Body of pancreas (tissue), 4 donors: ENCODE measurements around the gene CFAP46.

Experiments used
- CTCF ChIP-seq, 7 experiments: fragments of 450-650 bp in 4 of 7; fragments of 200-600 bp in 3 of 7; sonication (generic) in 3 of 7; IDR thresholded peaks; one replicate each; pipeline ENCODE4 v1.5.1; 2016 to 2019; ENCODE audit warnings: antibody characterized with exemption in 7 of 7
- POLR2A ChIP-seq, 3 donors: fragments of 450-650 bp; IDR thresholded peaks; one replicate each; pipeline ENCODE4 v1.6.1; 2016; ENCODE audit warnings: antibody characterized with exemption in 3 of 3, mild to moderate bottlenecking in 2 of 3

DNA sequence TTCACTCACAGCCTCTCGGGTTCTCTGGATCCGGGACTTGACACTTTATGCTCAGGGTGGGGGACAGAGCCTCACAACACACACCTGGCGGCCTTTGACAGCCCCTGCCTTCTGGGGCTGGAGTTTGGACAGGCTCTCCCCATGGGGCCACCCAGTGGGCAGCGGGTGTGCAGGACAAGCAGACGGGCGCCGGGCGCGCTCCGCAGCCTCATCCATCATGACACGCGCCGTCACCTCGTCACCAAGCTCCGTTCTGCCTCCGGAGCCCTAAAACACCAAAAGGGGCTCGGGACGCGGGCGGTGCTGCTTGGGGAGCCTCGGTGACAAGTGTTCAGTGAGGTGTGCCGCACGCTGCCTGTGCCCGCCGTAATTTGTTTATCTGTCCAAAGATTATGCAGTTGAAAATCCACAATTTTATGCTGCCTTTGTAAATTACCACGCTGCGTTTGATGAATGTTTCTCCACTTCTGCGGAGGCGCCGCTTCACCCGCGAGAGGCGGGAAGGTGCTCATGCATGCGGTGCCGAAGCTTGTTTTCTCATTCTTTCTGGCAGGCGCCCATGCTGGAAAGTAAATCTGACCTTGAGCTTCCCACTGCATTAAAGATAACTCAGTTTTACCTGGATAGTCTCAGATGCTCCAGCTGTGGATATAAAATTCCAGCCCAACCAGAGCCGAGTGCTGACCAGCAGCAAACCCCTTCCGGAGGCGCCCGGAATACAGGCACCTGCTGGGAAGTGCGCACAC, 162.6 kb downstream of the CFAP46 start:
- TF ChIP-seq POLR2A (IDR thresholded peaks at IDR 0.05): no peak
- no peak for TF ChIP-seq CTCF (IDR thresholded peaks at IDR 0.05)
